Measurements from ENCODE around the gene SLC25A22.

GRCh38 chr11:804599-804964 is 6.5 kb upstream of the SLC25A22 start:
- TF ChIP-seq POLR2A (IDR thresholded peaks at IDR 0.05) (no peak), CTCF (IDR thresholded peaks at IDR 0.05) (no peak)

Data from testis (tissue), 2 donors.